WTC11 (cell line): ENCODE data around the gene CDC42EP4. TPM values are rescaled to one million over a fixed set of nuclear protein-coding genes. Genes with fewer than 3 reads are reported as not detected.

Source experiments
- ATAC-seq: fragments of 200-7000 bp; cut with Tn5 transposase; 2 replicates; pipeline ENCODE4 v1.10.0; 2021; ENCODE audit warnings: mild to moderate bottlenecking, moderate library complexity
- CTCF ChIA-PET: fragments of 300-600 bp; sonication (Branson Sonifier 250); formaldehyde crosslinking; loops from one replicate; lab custom pipeline; 2021; ENCODE audit warnings: antibody characterized with exemption; lab: Charles Lee
- POLR2A ChIA-PET: fragments of 350-600 bp; sonication (Branson Sonifier 250); formaldehyde crosslinking; loops from one replicate; lab custom pipeline; 2021; ENCODE audit warnings: antibody characterized with exemption; lab: Charles Lee
- DNase-seq: peaks from one replicate; pipeline ENCODE4 v3.0.0; 2021; ENCODE audit warnings: low spot score
- H3K27ac Mint-ChIP-seq: 2 replicates; pipeline ENCODE4 v1.8.0; 2021; ENCODE audit warnings: mixed read lengths
- H3K27me3 Mint-ChIP-seq: 2 replicates; pipeline ENCODE4 v1.8.0; 2021; ENCODE audit warnings: low read depth, mild to moderate bottlenecking, moderate library complexity, mixed read lengths
- H3K36me3 Mint-ChIP-seq: 2 replicates; pipeline ENCODE4 v1.8.0; 2021; ENCODE audit warnings: mixed read lengths
- H3K4me1 Mint-ChIP-seq: 2 replicates; pipeline ENCODE4 v1.8.0; 2022; ENCODE audit warnings: mixed read lengths
- H3K4me3 Mint-ChIP-seq: 2 replicates; pipeline ENCODE4 v1.8.0; 2021; ENCODE audit warnings: mild to moderate bottlenecking, moderate library complexity, mixed read lengths
- H3K9me3 Mint-ChIP-seq: 2 replicates; pipeline ENCODE4 v1.8.0; 2021; ENCODE audit warnings: mixed read lengths
- CBFB ChIP-seq: sonication (generic); formaldehyde crosslinking; IDR thresholded peaks from 2 replicates; pipeline ENCODE4 v1.8.1; 2022; ENCODE audit warnings: mild to moderate bottlenecking, low read depth, missing genetic modification reagents
- CTCF ChIP-seq: fragments of 200-600 bp; IDR thresholded peaks from 2 replicates; pipeline ENCODE4 v1.8.0; 2022; ENCODE audit warnings: antibody characterized with exemption
- E2F1 ChIP-seq: sonication (generic); formaldehyde crosslinking; IDR thresholded peaks from 2 replicates; pipeline ENCODE4 v1.8.0; 2022; ENCODE audit warnings: mild to moderate bottlenecking, missing genetic modification reagents
- ETV6 ChIP-seq: sonication (generic); formaldehyde crosslinking; IDR thresholded peaks from 2 replicates; pipeline ENCODE4 v1.8.1; 2022; ENCODE audit warnings: mild to moderate bottlenecking, missing genetic modification reagents
- FOXK1 ChIP-seq: sonication (generic); formaldehyde crosslinking; IDR thresholded peaks from 2 replicates; pipeline ENCODE4 v1.8.0; 2022; ENCODE audit warnings: mild to moderate bottlenecking, moderate library complexity, missing genetic modification reagents
- FOXP1 ChIP-seq: sonication (generic); formaldehyde crosslinking; IDR thresholded peaks from 2 replicates; pipeline ENCODE4 v1.8.0; 2022; ENCODE audit warnings: missing genetic modification reagents, mild to moderate bottlenecking, moderate library complexity, borderline replicate concordance
- KAT7 ChIP-seq: sonication (generic); formaldehyde crosslinking; IDR thresholded peaks from 2 replicates; pipeline ENCODE4 v1.8.1; 2023; ENCODE audit warnings: missing genetic modification reagents, mild to moderate bottlenecking, borderline replicate concordance
- MAX ChIP-seq: sonication (generic); formaldehyde crosslinking; IDR thresholded peaks from 2 replicates; pipeline ENCODE4 v1.8.0; 2022; ENCODE audit warnings: mild to moderate bottlenecking, missing genetic modification reagents
- MXD4 ChIP-seq: fragments of 250-450 bp; sonication (Bioruptor Pico); IDR thresholded peaks from 2 replicates; pipeline ENCODE4 v1.8.0; 2021; ENCODE audit warnings: mild to moderate bottlenecking, moderate library complexity, borderline replicate concordance
- PRDM15 ChIP-seq: sonication (generic); formaldehyde crosslinking; IDR thresholded peaks from 2 replicates; pipeline ENCODE4 v1.8.0; 2022; ENCODE audit warnings: missing genetic modification reagents
- SP1 ChIP-seq: sonication (generic); formaldehyde crosslinking; conservative IDR thresholded peaks from 2 replicates; pipeline ENCODE4 v1.8.1; 2022; ENCODE audit warnings: missing genetic modification reagents
- STAT6 ChIP-seq: sonication (generic); formaldehyde crosslinking; conservative IDR thresholded peaks from 2 replicates; pipeline ENCODE4 v1.8.1; 2023; ENCODE audit warnings: mild to moderate bottlenecking, low read depth, missing genetic modification reagents, moderate library complexity
- TEAD1 ChIP-seq: sonication (generic); formaldehyde crosslinking; IDR thresholded peaks from 2 replicates; pipeline ENCODE4 v1.8.0; 2022; ENCODE audit warnings: mild to moderate bottlenecking, missing genetic modification reagents
- TP53 ChIP-seq: sonication (generic); formaldehyde crosslinking; IDR thresholded peaks from 2 replicates; pipeline ENCODE4 v1.8.1; 2023; ENCODE audit warnings: mild to moderate bottlenecking, missing genetic modification reagents
- ZBTB21 ChIP-seq: sonication (generic); formaldehyde crosslinking; IDR thresholded peaks from 2 replicates; pipeline ENCODE4 v1.8.1; 2023; ENCODE audit warnings: mild to moderate bottlenecking, missing genetic modification reagents, borderline replicate concordance
- ZNF281 ChIP-seq: sonication (generic); formaldehyde crosslinking; IDR thresholded peaks from 2 replicates; pipeline ENCODE4 v1.8.0; 2023; ENCODE audit warnings: mild to moderate bottlenecking, missing genetic modification reagents
- ZNF423 ChIP-seq: fragments of 250-450 bp; sonication (Bioruptor Pico); IDR thresholded peaks from 2 replicates; pipeline ENCODE4 v2.1.2; 2022; ENCODE audit warnings: mild to moderate bottlenecking, moderate library complexity
- ZNF512 ChIP-seq: sonication (generic); formaldehyde crosslinking; IDR thresholded peaks from 2 replicates; pipeline ENCODE4 v1.8.1; 2022; ENCODE audit warnings: missing genetic modification reagents, borderline replicate concordance
- total RNA-seq: library from RNA; stranded (reverse); gene quantifications from 3 replicates; pipeline ENCODE4 v1.2.3, GENCODE V29; 2021

The CDC42EP4 gene
- total RNA-seq, 1 experiment from 2014 or later: 18.8 TPM

GRCh38 chr17:73304971-73305812, 6.6 kb downstream of the CDC42EP4 start:
- H3K27me3 Mint-ChIP-seq: no peaks in the 10 kb centered on the region
- no peaks in the 10 kb centered on the region for H3K9me3 Mint-ChIP-seq
- DNase-seq (peak; percentile 52), ATAC-seq (peak; percentile 76)
- H3K4me3 Mint-ChIP-seq: no peak overlapping the region
- peaks cover 30% of the 10 kb centered on the region for H3K4me1 Mint-ChIP-seq
- TF ChIP-seq ZNF281 (CRISPR knock-in tag) (peak; percentile 74; the same call in 1 of the 2 replicates), ZBTB21 (CRISPR knock-in tag) (no peak), FOXK1 (CRISPR knock-in tag) (0 out of 2 replicates have a peak, but pooled peaks have one; percentile 32), MAX (CRISPR knock-in tag) (0 out of 2 replicates have a peak, but pooled peaks have one; percentile 37), ZNF423 (CRISPR knock-in tag) (peak; percentile 94), SP1 (CRISPR knock-in tag) (peak; percentile 64), STAT6 (CRISPR knock-in tag) (no peak), FOXP1 (CRISPR knock-in tag) (0 out of 2 replicates have a peak, but pooled peaks have one; percentile 26), ETV6 (CRISPR knock-in tag) (peak; percentile 82), KAT7 (CRISPR knock-in tag) (no peak), TEAD1 (CRISPR knock-in tag) (peak; percentile 77; the same call in 1 of the 2 replicates)
- ChIA-PET CTCF (interaction anchor here (0.9 to 2.9 kb wide), 4 partner anchors 37 to 64 kb away, joined by 3 to 16 read pairs (median 6); no protein-coding TSS in a partner anchor), POLR2A (interaction anchor here (0.6 to 0.7 kb wide), 2 partner anchors 24 to 43 kb away, joined by 3 to 5 read pairs; partner anchors contain the start of gene CPSF4L)
- peaks cover 3% of the 10 kb centered on the region; the same call in 1 of the 2 replicates for H3K36me3 Mint-ChIP-seq
- peak overlapping the region; percentile 75; the same call in 1 of the 2 replicates for H3K27ac Mint-ChIP-seq

GRCh38 chr17:73304438-73304837, 7.4 kb downstream of the CDC42EP4 start:
- H3K36me3 Mint-ChIP-seq: peaks cover 3% of the 10 kb centered on the region; the same call in 1 of the 2 replicates
- POLR2A ChIA-PET: interaction anchor here (0.6 to 0.7 kb wide), 2 partner anchors 23 to 43 kb away, joined by 3 to 5 read pairs; partner anchors contain the start of gene CPSF4L
- no peaks in the 10 kb centered on the region for H3K27me3 Mint-ChIP-seq
- ATAC-seq (no peak), DNase-seq (no peak)
- H3K9me3 Mint-ChIP-seq: no peaks in the 10 kb centered on the region
- H3K4me3 Mint-ChIP-seq: no peak overlapping the region
- CTCF ChIA-PET: interaction anchor here (0.8 to 0.9 kb wide), 2 partner anchors 65 to 66 kb away, joined by 3 to 4 read pairs; no protein-coding TSS in a partner anchor
- peaks cover 30% of the 10 kb centered on the region for H3K4me1 Mint-ChIP-seq
- H3K27ac Mint-ChIP-seq: no peak overlapping the region
- TF ChIP-seq CBFB: no peak
- TF ChIP-seq TP53 (CRISPR knock-in tag): no peak
- no peak for TF ChIP-seq PRDM15 (CRISPR knock-in tag)
- TF ChIP-seq MXD4 (CRISPR knock-in tag): no peak
- no peak for TF ChIP-seq ZNF512 (CRISPR knock-in tag)
- TF ChIP-seq FOXK1 (CRISPR knock-in tag): no peak
- TF ChIP-seq CTCF: no peak
- TF ChIP-seq E2F1 (CRISPR knock-in tag): no peak
